SK-N-MC (cell line): ENCODE measurements around the gene C5.

Experiments used
- DNase-seq: peaks from one replicate; pipeline ENCODE4 v3.0.0-alpha.2; 2011; ENCODE audit warnings: low read depth, low spot score
- H3K27ac ChIP-seq: fragments of 200-600 bp; sonication (generic); 2 replicates; pipeline ENCODE4 v1.5.1; 2016; ENCODE audit warnings: mixed run types
- H3K36me3 ChIP-seq: fragments of 200-600 bp; sonication (generic); 2 replicates; pipeline ENCODE4 v1.6.1; 2017; ENCODE audit warnings: antibody characterized with exemption, low read length, mixed read lengths; ENCODE audit not compliant: insufficient read depth
- H3K4me3 ChIP-seq: fragments of 200-600 bp; sonication (generic); 2 replicates; pipeline ENCODE4 v1.5.1; 2016
- H3K9ac ChIP-seq: fragments of 200-600 bp; sonication (generic); 2 replicates; pipeline ENCODE4 v1.8.0; 2017; ENCODE audit warnings: mixed run types, mixed read lengths; ENCODE audit not compliant: insufficient read length
- H3K9me3 ChIP-seq: fragments of 200-600 bp; sonication (generic); 2 replicates; pipeline ENCODE4 v1.6.1; 2017; ENCODE audit warnings: low read depth, mild to moderate bottlenecking, antibody characterized with exemption, low read length, moderate library complexity, mixed read lengths
- EZH2 ChIP-seq: fragments of 200-600 bp; sonication (generic); IDR thresholded peaks from one replicate; pipeline ENCODE4 v1.6.1; 2017; ENCODE audit warnings: antibody characterized with exemption
- FOXP2 ChIP-seq: optimal IDR thresholded peaks from 2 replicates; pipeline ENCODE3; 2011; ENCODE audit warnings: mild to moderate bottlenecking, moderate library complexity; ENCODE audit not compliant: insufficient read depth; ENCODE audit errors: extremely low read length, control extremely low read depth
- POLR2AphosphoS5 ChIP-seq: IDR thresholded peaks from 2 replicates; pipeline ENCODE4 v1.6.1; 2012; ENCODE audit warnings: mild to moderate bottlenecking, low read depth, low read length, borderline replicate concordance

The C5 gene

GRCh38 chr9:120947222-120947621, 102.9 kb downstream of the C5 start:
- no peak for DNase-seq
- no peaks in the 10 kb centered on the region for H3K9me3 ChIP-seq
- H3K4me3 ChIP-seq: no peak overlapping the region
- no peak overlapping the region for H3K27ac ChIP-seq
- TF ChIP-seq POLR2AphosphoS5: no peak
- no peak for TF ChIP-seq FOXP2
- TF ChIP-seq EZH2: no peak
- no peak overlapping the region for H3K9ac ChIP-seq
- no peaks in the 10 kb centered on the region for H3K36me3 ChIP-seq

GRCh38 chr9:120946259-120946658, 103.8 kb downstream of the C5 start:
- DNase-seq: no peak
- Histone ChIP-seq H3K27ac (no peak overlapping the region), H3K4me3 (no peak overlapping the region), H3K9ac (no peak overlapping the region), H3K9me3 (no peaks in the 10 kb centered on the region), H3K36me3 (no peaks in the 10 kb centered on the region)
- TF ChIP-seq POLR2AphosphoS5 (no peak), FOXP2 (no peak), EZH2 (no peak)

GRCh38 chr9:120944948-120945347, 105.1 kb downstream of the C5 start:
- TF ChIP-seq FOXP2: no peak
- no peak for TF ChIP-seq POLR2AphosphoS5
- no peak for TF ChIP-seq EZH2
- Histone ChIP-seq H3K27ac (no peak overlapping the region), H3K9me3 (no peaks in the 10 kb centered on the region), H3K4me3 (no peak overlapping the region), H3K9ac (no peak overlapping the region), H3K36me3 (no peaks in the 10 kb centered on the region)
- DNase-seq: no peak

GRCh38 chr9:120944434-120944843, 105.6 kb downstream of the C5 start:
- no peak for DNase-seq
- Histone ChIP-seq H3K9me3 (no peaks in the 10 kb centered on the region), H3K9ac (no peak overlapping the region), H3K4me3 (no peak overlapping the region), H3K27ac (no peak overlapping the region), H3K36me3 (no peaks in the 10 kb centered on the region)
- TF ChIP-seq FOXP2 (no peak), POLR2AphosphoS5 (no peak), EZH2 (no peak)

- H3K4me3 ChIP-seq: no peak overlapping the region
- no peak overlapping the region for H3K27ac ChIP-seq
- no peak for DNase-seq
- no peak for TF ChIP-seq POLR2AphosphoS5
- TF ChIP-seq EZH2: no peak
- no peak for TF ChIP-seq FOXP2
- no peaks in the 10 kb centered on the region for H3K9me3 ChIP-seq
- H3K36me3 ChIP-seq: no peaks in the 10 kb centered on the region
- H3K9ac ChIP-seq: no peak overlapping the region
Observed at GRCh38 chr9:120942186-120943001, 107.7 kb downstream of the C5 start.

GRCh38 chr9:120941046-120941770, 108.9 kb downstream of the C5 start:
- Histone ChIP-seq H3K27ac (no peak overlapping the region), H3K36me3 (no peaks in the 10 kb centered on the region), H3K9ac (no peak overlapping the region), H3K9me3 (no peaks in the 10 kb centered on the region), H3K4me3 (no peak overlapping the region)
- TF ChIP-seq EZH2 (no peak), POLR2AphosphoS5 (no peak), FOXP2 (no peak)
- no peak for DNase-seq

GRCh38 chr9:120940573-120940972, 109.5 kb downstream of the C5 start:
- H3K36me3 ChIP-seq: no peaks in the 10 kb centered on the region
- TF ChIP-seq EZH2 (no peak), POLR2AphosphoS5 (no peak), FOXP2 (no peak)
- no peak overlapping the region for H3K4me3 ChIP-seq
- no peak overlapping the region for H3K9ac ChIP-seq
- H3K27ac ChIP-seq: no peak overlapping the region
- DNase-seq: no peak
- no peaks in the 10 kb centered on the region for H3K9me3 ChIP-seq

- Histone ChIP-seq H3K27ac (no peak overlapping the region), H3K9me3 (no peaks in the 10 kb centered on the region), H3K36me3 (no peaks in the 10 kb centered on the region), H3K9ac (no peak overlapping the region), H3K4me3 (no peak overlapping the region)
- no peak for TF ChIP-seq POLR2AphosphoS5
- no peak for TF ChIP-seq EZH2
- TF ChIP-seq FOXP2: no peak
- no peak for DNase-seq
Observed at GRCh38 chr9:120938851-120939250, 111.2 kb downstream of the C5 start.
